ENCODE results near the gene STC2. TPM values are rescaled to one million over a fixed set of nuclear protein-coding genes. Genes with fewer than 3 reads are reported as not detected.
A peak's percentile ranks its signal among the peaks of the same experiment; 100 is the strongest.

Gene STC2
- polyA plus RNA-seq, 3 donors, result not detected

DNA sequence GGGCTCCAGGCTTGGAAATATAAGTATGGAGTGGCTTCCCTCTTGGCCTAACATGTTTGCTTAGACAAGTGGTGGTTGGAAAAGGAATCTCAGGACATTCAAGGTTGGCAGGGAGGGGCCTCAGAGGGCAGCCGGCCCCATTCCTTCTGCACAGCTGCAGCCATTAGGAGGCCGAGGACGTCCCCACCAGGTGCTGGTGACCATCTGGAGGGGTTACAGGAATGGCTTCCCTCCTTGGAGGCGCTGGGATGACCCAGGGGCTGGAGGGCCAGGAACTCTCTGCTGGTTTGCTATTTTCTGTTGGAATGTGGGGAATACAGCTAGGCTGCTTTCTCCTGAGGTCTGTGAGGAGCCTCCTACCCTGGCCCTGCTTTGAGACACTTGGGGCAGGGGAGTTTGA lies 18.5 kb downstream of the STC2 start:
- no peak overlapping the region for H3K27ac Mint-ChIP-seq
- peak overlapping the region in 1 of 2 donors; percentile 33 for H3K4me3 Mint-ChIP-seq
- H3K9me3 Mint-ChIP-seq, result peaks cover 6 to 18% (median 10%) of the 10 kb centered on the region in 7 donors
- H3K4me1 ChIP-seq (ENCODE audit: control insufficient read depth in 1 of 2, insufficient read depth in 2 of 2, low read length in 2 of 2), result peaks cover 0 to 8% of the 10 kb centered on the region in 2 donors
- H3K27ac ChIP-seq (ENCODE audit: low read depth in 1 of 2, low read length in 2 of 2), result no peak overlapping the region
- H2AFZ ChIP-seq (ENCODE audit: insufficient read depth, low read depth, low read length, poor library complexity, severe bottlenecking), result no peak overlapping the region
- no peaks in the 10 kb centered on the region for H3K36me3 Mint-ChIP-seq
- no peak overlapping the region for H3K4me3 ChIP-seq (replicated peaks in 1 of 3; ENCODE audit: low read depth in 2 of 3, low read length in 3 of 3)
- peaks cover 8 to 10% of the 10 kb centered on the region in 2 donors for H3K9me3 ChIP-seq (replicated peaks in 1 of 2; ENCODE audit: control insufficient read depth in 1 of 2, insufficient read depth in 1 of 2, low read length in 2 of 2)
- peaks cover 13 to 37% (median 16%) of the 10 kb centered on the region in 3 donors for H3K27me3 Mint-ChIP-seq (ENCODE audit: low read depth in 3 of 3)
- H3K27me3 ChIP-seq (ENCODE audit: control insufficient read depth in 2 of 2, insufficient read depth in 2 of 2, low read length in 2 of 2), result peaks cover 0 to 15% of the 10 kb centered on the region in 2 donors
- H4K20me1 ChIP-seq (ENCODE audit: insufficient read depth, low read length), result no peaks in the 10 kb centered on the region
- intact Hi-C loops (cut with micrococcal nuclease), result no loop called here
- H3K4me1 Mint-ChIP-seq, result peaks cover 11% of the 10 kb centered on the region
- no peak for TF ChIP-seq CTCF (IDR thresholded peaks at IDR 0.05)
- WGBS (ENCODE audit: insufficient coverage), result 94% methylated on average over 2 of the region's 4 CpGs
- H3K9ac ChIP-seq (ENCODE audit: insufficient read depth, low read length, poor library complexity, severe bottlenecking), result no peak overlapping the region
- H3K79me2 ChIP-seq (ENCODE audit: insufficient read depth, low read length), result no peaks in the 10 kb centered on the region
- H3K36me3 ChIP-seq (replicated peaks in 1 of 2; ENCODE audit: control insufficient read depth in 1 of 2, insufficient read depth in 2 of 2, low read length in 2 of 2), result no peaks in the 10 kb centered on the region
- no peak overlapping the region for H3K4me2 ChIP-seq (replicated peaks; ENCODE audit: extremely low read depth, low read length, poor library complexity, severe bottlenecking)
- DNase-seq, result no peak

DNA sequence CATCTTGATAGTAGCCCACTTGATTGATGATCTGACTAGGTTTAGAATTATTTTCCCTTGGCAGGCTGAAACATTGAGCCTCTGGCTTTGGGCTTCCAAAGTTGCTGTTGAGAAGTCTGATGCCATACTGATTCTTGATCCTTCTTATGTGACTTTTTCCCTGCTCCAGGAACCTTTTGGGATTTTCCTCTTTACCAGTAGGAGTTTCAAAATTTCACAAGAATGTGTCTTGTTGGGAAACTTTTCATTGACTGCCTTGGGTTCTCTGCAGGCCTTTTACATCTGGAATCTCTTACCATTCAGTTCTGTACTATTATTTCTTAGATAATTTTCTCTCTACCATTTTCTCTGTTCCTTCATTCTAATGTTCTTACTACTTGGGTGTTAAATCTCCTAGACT lies 20.0 kb downstream of the STC2 start:
- H3K9ac ChIP-seq (ENCODE audit: insufficient read depth, low read length, poor library complexity, severe bottlenecking), result no peak overlapping the region
- peaks cover 8 to 10% of the 10 kb centered on the region in 2 donors for H3K9me3 ChIP-seq (replicated peaks in 1 of 2; ENCODE audit: control insufficient read depth in 1 of 2, insufficient read depth in 1 of 2, low read length in 2 of 2)
- no peak overlapping the region for H3K4me3 Mint-ChIP-seq
- H3K4me3 ChIP-seq (replicated peaks in 1 of 3; ENCODE audit: low read depth in 2 of 3, low read length in 3 of 3), result no peak overlapping the region
- peaks cover 6 to 31% (median 19%) of the 10 kb centered on the region in 3 donors for H3K27me3 Mint-ChIP-seq (ENCODE audit: low read depth in 3 of 3)
- peaks cover 0 to 8% of the 10 kb centered on the region in 2 donors for H3K4me1 ChIP-seq (ENCODE audit: control insufficient read depth in 1 of 2, insufficient read depth in 2 of 2, low read length in 2 of 2)
- H3K27me3 ChIP-seq (ENCODE audit: control insufficient read depth in 2 of 2, insufficient read depth in 2 of 2, low read length in 2 of 2), result peaks cover 0 to 20% of the 10 kb centered on the region in 2 donors
- H3K27ac Mint-ChIP-seq, result no peak overlapping the region
- no peaks in the 10 kb centered on the region for H3K36me3 ChIP-seq (replicated peaks in 1 of 2; ENCODE audit: control insufficient read depth in 1 of 2, insufficient read depth in 2 of 2, low read length in 2 of 2)
- H2AFZ ChIP-seq (ENCODE audit: insufficient read depth, low read depth, low read length, poor library complexity, severe bottlenecking), result no peak overlapping the region
- no peak for DNase-seq
- intact Hi-C loops (cut with micrococcal nuclease), result no loop called here
- peaks cover 6 to 18% (median 10%) of the 10 kb centered on the region in 7 donors for H3K9me3 Mint-ChIP-seq
- no peak for TF ChIP-seq CTCF (IDR thresholded peaks at IDR 0.05)
- no peaks in the 10 kb centered on the region for H3K79me2 ChIP-seq (ENCODE audit: insufficient read depth, low read length)
- H3K4me1 Mint-ChIP-seq, result peaks cover 11% of the 10 kb centered on the region
- no peaks in the 10 kb centered on the region for H3K36me3 Mint-ChIP-seq
- no peak overlapping the region for H3K4me2 ChIP-seq (replicated peaks; ENCODE audit: extremely low read depth, low read length, poor library complexity, severe bottlenecking)
- H4K20me1 ChIP-seq (ENCODE audit: insufficient read depth, low read length), result no peaks in the 10 kb centered on the region
- H3K27ac ChIP-seq (ENCODE audit: low read depth in 1 of 2, low read length in 2 of 2), result no peak overlapping the region
